Measurements from ENCODE around the gene AGBL1.
"Not testable (repeated sequence)": the region's sequence is repeated elsewhere in the genome, so short reads cannot be mapped to it uniquely, and the experiment has no call there.

The AGBL1 gene

DNA sequence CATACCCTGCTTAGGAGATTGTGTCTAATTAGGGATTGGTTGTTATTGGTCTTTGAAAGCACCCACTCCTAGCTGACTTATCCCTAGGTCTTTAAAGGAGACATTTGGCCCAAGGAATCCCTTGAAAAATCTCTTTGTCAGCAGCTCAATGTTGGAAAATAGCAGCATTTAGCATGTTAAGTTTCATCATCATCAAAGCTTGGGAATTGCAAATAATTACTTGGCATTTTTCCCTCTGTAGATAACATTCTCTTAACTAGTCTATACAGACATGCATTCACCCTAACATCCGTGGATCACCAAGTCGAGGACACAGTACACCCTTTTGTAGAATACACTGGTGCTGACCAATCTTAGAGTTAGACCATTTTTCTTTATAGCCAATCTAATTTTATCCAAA, 332.2 kb downstream of the AGBL1 start:
- no peak for DNase-seq

- DNase-seq, result no peak
These were observed 333.5 kb downstream of the AGBL1 start for GRCh38 chr15:86413191-86413590.

DNA sequence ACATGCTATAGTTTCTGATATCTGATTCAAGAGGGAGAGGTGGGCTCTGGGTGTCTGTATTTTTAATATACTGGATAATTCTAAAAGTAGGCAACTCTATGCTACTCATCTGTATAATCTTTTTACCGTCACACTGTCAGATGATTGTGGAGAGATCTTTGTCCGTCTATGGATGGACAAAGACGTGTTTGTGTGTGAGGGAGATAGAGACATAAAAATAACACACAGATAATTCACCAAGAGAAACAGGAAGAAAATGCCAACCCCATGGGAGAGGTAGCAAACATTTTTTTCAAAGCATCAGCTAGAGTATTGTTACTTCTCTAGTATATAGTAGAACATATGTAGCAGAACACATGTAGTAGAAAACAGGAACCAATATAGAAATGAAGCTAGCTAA, 346.1 kb downstream of the AGBL1 start:
- no peak for DNase-seq

GRCh38 chr15:86432861-86433260, 353.2 kb downstream of the AGBL1 start:
- DNase-seq, result no peak

- no peak for DNase-seq
These were observed 354.3 kb downstream of the AGBL1 start for GRCh38 chr15:86433983-86434382.

- DNase-seq, result no peak
These were observed 359.9 kb downstream of the AGBL1 start for GRCh38 chr15:86439614-86440013.

- no peak for DNase-seq
These were observed 364.9 kb downstream of the AGBL1 start for GRCh38 chr15:86444527-86444926.

DNA sequence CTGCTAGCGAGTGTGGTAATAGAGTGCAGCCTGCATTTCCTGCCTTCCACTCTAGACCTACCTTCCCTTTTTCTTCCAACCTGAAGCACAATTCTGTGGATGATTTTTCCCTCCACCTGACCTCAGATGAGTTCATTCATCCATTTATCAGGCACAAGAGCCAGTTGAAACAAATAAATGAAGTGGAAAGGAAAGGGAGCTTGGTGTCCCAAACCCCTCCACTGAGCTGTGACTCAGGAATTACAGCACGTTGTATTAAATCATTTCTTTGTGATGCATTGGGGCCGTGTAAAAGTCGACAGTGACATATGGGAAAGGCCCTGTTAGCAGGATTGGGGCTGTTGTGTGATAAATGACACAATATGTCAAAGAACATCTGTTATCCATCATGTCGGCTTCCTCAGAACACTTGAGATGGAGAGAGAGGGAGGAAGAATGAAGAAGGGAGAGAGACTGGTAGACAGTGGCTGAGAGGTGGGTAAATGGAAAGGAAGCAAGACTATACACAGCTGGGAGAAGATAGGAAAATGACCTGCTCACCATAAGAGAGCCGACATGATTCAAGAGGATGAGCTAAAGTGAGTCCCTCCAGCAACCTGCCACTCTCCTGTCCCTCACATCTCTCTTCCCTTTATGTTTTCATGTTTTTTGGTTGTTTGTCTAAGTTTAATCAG, 366.0 kb downstream of the AGBL1 start:
- DNase-seq, result no peak

DNA sequence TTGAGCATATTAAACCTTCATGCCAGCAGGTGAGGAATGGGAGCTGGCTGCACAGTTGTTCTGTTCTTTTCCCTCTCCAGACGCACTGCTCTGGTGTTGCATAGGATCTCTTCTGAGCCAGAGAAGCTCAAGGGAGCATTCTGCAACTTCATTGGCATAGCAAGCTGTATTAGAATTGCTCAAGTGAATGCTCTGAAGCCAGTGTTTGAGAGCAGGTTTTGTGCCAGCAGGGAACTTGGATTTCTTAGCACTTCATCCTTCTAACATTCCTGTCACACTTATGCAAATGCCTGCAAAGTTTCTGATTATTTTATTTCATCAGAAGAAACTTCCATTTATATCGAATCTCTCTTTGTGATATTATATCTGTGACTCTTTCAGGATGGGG, 366.6 kb downstream of the AGBL1 start:
- no peak for DNase-seq

GRCh38 chr15:86465470-86466039, 385.9 kb downstream of the AGBL1 start:
- not testable (repeated sequence) for DNase-seq

DNA sequence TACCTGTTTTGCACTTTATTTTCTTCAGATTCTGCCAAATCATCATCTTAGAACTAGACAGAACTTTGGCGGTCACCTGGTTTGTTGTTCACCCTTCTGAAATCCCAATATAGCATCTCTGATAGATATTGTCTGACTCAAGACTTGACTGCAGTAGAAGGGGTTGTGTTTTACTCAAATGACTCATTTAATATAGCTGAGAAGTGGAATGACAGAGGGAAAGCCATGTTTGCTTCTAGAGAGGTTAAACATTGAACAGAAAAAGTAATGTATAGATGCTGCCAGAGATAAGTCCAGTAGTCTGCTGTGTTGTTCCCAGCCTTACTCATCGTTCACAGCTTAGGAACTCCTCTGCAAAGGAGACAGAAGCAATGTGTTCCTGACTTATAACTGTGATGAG, 402.0 kb downstream of the AGBL1 start:
- DNase-seq, result no peak

- no peak for DNase-seq
These were observed 404.3 kb downstream of the AGBL1 start for GRCh38 chr15:86483936-86484335.

DNA sequence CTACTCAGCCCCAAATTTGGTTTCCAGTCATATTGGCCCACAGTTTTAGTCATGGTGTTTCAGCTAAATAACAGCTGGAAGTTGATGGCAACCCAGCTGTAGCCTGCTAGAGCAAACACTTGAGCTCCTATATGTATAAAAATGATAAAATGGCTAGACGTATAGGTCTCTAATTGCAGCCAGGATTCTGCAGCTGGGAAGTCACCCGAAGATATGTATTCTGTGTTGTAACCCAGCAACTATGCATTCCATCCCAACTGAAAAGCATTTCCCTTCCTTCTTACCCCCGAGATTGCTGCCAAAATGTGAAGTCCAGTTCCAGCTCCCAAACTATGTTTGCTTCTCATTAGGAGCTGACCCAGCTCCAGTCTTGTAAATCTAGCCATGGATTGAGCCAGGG, 408.4 kb downstream of the AGBL1 start:
- DNase-seq, result no peak

DNA sequence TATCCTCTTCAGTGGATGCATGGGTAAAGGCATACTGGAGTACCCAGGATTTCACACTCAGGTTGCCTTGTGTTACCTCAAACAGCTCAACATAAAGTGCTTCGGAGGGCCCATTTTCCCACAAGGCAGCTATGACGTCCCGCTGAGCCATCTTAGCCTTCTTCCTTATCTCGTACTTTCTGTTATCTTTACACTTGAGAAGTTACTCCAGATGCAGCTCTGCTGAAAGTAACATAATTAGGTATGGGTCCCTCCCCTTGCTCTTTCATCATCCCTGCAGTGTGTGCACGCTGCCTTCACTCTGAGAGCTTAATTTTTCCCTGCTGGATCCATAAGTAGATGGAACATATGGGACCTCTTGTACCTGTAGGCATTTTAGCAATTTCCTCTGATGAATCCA, 410.3 kb downstream of the AGBL1 start:
- no peak for DNase-seq

GRCh38 chr15:86491118-86491517, 411.4 kb downstream of the AGBL1 start:
- no peak for DNase-seq

- no peak for DNase-seq
These were observed 414.2 kb downstream of the AGBL1 start for GRCh38 chr15:86493884-86494283.

- DNase-seq, result no peak
These were observed 414.8 kb downstream of the AGBL1 start for GRCh38 chr15:86494475-86494874.

DNA sequence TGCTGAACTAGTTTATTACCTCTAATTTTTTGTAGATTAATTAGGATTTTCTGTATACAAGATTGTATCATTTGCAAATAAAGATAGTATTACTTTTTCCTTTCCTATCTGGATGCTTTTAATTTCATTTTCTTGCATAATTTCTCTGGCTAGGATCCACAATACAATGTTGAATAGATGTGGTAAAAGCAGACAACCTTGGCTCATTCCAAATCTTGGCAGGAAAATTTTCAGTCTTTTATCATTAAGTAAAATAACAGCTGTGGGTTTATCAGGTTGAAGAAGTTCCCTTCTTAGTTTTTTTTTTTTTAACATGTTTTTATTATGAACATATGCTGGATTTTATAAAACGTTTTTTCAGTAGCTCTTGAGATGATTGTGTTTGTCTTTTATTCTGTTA, 422.6 kb downstream of the AGBL1 start:
- no peak for DNase-seq

DNA sequence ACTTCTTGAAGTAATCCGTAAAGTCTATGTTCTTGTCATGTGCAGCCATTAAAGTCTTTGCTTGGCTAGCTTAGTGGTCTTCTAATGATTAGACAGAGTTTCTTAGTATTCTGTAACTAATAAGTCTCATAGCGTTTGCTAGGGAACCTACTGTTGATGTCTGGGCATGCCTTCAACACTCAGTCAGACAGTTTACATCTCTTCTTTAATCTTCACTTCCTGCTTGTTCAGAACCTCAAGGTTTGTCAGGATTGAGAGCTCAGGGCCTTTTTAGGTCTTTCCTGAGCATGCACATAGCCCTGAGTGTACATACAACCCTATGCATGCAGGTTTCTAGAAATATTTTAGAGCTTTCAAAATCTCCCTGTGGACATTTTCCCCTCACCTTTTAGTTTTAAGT, 426.3 kb downstream of the AGBL1 start:
- no peak for DNase-seq

DNA sequence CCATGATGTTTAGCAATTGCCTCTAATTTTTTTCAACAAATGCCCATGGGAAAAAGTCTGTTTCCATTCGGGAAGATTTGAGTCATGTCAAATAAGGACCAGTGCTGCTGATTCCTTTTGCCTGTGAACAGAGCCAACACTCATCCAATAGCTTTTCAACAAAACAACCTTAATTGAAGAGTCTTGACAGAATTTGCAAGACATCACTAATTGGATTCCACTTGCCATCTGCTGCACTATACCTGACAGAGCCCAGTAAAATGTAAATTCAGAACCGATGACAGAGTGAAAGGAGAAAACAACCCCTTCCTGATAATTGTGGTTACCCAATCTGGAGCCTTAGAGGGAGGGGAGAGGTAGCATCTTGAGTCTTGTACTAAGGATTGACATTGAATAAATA, 426.7 kb downstream of the AGBL1 start:
- DNase-seq, result no peak

- DNase-seq, result no peak
These were observed 436.0 kb downstream of the AGBL1 start for GRCh38 chr15:86515625-86516024.

- no peak for DNase-seq
These were observed 443.1 kb downstream of the AGBL1 start for GRCh38 chr15:86522721-86523120.

- DNase-seq, result no peak
These were observed 447.4 kb downstream of the AGBL1 start for GRCh38 chr15:86526938-86527690.

DNA sequence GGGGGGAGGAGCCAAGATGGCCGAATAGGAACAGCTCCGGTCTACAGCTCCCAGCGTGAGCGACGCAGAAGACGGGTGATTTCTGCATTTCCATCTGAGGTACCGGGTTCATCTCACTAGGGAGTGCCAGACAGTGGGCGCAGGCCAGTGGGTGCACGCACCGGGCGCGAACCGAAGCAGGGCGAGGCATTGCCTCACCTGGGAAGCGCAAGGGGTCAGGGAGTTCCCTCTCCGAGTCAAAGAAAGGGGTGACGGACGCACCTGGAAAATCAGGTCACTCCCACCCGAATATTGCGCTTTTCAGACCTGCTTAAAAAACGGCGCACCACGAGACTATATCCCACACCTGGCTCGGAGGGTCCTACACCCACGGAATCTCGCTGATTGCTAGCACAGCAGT, 448.4 kb downstream of the AGBL1 start:
- DNase-seq, result not testable (repeated sequence)
